HL-60/S4 (cell line): ENCODE results near the gene PDP2.

Experiments
- in situ Hi-C: fragments of 300-500 bp; cut with MboI; formaldehyde crosslinking; loops from 2 replicates; pipeline ENCODE4 v1.14.3; 2022; ENCODE audit warnings: low sequenced_read_pairs

The PDP2 gene

DNA sequence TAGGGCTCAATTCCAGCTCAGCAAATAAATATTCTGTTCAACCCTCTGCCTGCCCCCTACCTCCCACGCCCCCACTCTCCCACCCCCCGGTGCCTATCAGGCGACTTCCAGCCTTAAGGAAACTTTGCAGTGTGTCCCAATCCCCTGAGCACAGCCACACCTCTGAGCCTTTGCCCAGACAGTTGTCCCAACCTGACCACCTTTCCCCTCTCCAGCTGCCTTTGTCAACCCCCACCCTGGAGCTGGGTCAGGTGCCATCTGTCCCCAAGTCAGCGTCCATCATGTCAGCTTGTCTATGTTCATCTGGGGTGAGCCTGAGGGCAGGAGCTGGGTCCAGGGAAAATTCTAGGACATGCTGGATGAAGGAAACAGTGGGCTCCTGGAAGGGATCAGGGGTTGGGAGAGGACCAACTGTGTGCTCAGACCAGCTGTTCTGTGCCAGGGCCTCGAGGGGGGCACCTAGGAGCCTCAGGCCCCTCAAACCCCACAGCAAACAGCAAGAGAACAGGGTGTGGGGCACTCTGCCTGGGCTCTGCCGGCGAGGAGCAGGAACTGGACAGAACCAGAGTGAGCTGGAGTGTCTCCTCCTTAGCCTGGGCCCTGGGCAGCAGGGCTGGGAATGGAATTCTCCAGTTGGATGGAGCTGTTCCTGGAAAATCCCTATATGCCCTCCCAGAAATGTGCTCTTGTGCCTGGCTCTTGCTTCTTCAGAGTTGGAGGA, 20.6 kb downstream of the PDP2 start:
- in situ Hi-C loops, result no loop called here

DNA sequence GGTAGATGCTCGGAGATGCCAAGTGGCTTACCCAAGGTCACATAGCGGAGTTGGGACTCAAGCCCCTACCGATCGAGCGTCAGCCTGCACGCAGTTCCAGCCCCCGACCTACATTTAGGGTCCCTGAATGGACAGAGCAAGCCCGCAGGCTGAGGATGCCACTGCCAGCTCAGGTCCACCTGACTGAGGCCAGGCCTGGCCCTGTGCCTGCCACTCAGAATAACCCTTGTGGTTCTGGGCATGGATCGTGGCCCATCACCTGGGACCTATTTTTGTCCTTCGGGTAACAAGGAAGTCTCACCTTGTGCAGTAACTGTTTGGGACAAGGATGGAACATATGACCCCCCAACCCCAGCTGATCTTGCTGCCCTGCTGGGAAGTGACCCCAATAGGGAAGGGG, 21.3 kb downstream of the PDP2 start:
- in situ Hi-C loops, result no loop called here

DNA sequence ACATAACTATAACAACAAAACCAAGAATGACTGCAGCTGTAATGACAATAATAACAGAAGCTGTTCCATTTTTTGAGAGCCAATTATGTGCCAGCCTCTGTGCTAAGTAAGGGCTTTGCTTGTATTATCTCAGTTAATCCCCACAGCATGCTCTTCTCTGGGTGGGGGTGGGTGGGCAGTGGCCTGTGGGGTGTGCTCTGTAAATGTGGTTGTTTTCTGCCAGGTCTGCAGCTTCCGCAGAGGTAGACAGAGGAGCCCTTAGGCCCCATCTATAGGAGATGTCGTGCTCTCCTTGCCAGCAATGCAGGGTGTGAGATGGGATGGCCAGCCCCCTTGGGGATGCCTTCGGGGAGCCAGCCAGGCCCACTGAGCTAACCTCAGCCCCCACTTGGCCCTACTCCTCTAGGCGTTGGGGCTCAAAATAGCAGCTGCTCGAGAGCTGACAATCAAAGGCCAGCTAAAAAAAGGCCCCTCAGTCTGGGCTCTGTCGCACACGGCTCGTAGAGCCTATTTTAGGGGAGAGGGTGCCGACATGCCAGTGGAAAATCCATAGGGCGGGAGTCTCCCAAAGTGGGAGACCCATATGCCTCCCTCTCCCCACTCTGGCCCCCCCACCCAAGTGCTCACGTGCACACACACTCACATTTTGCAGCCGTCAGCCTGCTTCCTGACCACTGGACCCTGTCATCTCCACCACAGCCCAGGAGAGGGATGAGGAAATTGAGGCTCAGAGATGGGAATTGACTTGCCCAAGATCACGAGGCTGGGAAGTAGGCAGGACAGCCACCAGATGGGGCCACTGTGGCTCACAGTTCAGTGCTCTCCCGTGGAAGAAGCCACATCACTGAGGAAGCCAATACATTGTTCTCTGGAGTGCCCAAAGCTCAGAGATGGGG, 22.6 kb downstream of the PDP2 start:
- in situ Hi-C loops, result no loop called here

DNA sequence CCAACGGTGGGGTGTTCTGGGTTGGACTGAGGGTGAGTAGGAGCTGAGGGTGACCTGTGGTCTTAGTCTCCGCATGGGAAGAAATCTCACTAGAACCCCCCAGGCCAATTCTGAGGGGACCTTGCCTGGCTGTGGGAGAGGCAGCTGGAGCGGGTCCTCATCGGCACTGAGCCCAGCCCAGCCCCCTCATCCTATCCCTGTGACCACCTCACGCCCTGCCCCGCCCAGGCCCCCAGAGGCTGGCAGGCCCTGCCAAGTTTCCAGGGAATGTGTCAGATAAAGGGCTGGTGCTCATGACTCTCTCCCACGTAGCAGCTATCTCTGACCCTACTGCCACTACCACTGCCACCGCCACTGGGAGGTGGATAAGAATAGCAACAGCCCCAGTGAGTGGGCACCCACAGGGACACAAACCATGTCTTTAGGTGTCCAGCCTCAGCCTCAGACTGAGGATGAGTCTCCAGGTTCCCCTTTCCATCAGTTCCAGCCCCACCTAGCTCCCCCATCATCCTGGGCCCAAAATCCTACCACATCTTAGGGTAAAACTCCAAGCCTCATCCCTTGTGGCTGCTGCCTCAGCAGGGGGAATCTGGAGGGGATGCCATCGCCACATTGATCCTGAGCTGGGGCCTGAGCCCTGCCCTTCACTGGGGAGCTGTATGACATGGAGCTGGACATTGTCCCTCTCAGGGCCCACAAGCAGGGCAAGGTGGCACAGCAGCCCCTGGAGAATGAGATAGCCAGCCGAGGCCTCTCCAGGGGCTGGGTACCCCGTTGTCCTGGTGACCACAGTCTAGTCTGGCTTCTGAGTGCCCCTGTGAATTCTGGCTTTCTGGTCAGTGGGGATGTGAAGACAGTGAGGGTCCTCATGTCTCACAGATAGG, 23.5 kb downstream of the PDP2 start:
- in situ Hi-C loops, result no loop called here

DNA sequence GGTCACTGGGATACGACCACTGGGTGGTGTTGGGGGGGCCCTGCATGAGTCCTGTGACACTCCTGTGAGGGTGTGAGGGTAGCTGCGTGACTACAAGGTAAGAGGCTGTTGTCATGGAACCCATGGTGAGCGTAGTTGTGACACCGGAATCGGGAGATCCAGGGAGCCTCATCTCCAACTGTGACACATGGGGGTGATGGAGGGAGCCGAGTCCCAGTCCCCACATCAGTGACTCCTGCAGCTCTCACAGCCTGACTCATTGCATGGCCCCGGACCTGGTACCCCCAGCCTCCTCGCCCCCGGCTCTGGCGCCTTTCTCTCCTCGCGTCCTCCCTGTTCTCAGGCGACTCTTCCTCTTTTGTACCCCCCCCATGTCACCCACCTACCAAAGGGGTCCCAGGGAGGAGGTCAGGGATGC, 24.1 kb downstream of the PDP2 start:
- in situ Hi-C loops, result no loop called here

DNA sequence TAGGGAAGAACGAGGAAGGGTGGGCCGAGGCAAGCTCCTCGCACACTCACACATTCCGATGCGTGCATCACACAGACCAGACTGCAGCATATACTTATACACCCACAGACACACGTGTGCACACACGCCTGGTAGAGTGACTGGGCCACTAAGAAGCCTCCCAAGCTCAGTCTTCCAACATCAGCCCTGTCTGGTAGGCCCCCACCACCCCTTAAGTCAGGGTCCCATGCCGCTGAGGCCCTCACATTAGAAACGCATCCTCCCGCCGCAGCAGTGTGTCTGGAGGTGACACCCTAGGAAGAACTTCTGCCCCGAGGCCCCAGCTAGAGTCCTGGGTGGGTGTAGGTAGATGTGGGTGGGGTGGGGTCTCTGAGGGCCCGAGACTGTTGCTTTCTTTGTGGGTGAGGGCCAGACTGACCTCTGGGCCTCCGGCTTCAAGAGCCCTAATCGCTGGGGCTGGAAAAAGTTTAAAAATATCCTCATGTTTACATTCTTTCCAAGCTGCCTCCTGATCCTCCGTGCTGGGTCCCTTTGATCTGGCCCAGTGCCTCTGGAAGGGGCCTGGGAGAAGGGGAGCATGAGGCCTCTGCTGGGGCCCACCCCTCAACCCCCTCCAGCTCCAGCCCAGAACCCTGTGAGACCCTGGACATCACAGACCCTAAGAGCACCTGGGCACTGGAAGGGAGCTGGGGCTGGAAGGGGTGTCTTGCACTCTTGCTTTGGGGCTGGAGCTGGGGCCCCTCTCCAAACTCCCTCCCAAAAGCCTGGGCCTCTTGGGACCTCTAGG, 24.7 kb downstream of the PDP2 start:
- in situ Hi-C loops, result no loop called here

DNA sequence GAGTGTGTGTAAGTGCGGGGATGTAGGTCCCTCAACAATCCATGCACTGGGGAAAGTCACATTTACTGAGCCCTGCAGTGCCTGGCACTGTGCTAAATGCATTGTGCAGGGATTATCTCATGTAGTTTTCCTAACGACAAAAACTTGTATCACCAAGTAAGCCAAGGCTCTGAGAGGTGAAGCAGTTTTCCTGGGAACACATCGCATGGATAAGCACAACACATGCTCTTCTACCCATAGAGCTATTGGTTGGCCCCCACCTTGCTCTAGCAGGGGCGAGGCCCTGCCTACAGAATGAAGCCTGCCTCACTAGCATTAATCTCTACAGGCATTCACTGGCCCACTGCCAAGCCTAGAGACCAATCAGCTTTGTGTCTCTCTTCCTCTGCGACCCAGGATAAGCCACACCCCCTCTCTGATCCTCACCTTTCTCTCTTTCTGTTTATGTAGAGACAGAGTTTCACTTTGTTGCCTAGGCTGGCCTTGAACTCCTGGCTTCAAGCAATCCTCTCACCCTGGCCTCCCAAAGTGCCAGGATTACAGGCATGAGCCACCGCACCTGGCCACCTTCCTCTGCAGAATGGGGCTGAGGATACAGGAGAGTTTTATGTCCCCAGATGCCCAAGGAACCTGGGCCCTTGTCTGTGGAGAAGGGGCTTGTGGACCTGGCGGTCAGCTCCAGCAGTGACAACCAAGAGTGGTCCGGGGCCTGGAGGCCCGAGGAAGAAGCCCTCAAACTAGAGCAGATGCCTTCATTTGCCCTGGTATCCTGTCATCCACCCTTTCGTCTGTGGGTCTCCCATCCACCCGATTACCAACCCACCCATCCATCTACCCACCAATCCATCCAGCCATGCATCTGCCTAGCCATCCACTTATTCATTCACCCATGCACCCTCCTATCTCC, 25.6 kb downstream of the PDP2 start:
- in situ Hi-C loops, result no loop called here

DNA sequence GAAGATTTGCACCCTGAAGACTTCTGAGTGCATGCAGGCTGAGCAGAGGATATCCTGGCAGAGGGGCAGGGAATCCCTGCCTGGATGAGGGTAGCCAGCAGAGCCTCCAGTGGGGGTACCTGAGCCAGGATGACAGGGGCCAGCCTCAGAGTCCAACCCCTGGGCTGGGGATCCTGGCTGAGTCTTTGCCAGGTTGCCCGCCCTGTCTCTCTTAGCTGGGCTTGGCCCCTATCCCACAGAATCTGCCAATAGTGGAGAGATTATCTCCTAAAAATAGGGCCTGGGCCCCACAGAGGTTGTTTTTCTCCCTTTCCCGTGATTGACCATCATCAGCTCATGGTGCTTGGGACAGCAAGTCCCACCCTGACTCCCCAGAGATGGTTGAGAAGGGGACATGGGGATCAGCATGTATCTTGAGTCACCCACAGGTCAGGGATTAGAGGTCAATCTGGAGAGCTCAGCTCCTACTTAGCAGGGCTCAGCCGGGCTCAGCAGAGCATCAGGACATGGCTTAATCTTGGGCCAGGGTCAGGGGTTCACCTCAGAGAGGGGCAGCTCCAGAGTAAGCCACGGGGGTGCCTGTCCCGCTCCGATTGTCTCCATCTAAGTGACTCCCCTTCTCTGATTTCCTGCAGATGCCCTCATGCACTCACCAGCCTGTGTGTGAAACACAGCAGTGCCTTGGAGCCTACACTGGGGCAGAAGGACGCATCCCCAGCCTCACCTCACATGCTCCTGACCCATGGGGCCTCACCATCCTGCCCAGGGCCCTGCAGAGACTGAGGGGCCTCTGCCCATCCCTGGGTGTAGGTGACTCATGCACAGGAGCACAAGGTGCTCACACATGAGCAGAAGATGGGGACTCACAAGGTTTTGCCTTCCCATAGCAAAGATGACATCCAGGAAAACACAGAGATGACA, 26.9 kb downstream of the PDP2 start:
- in situ Hi-C loops, result no loop called here

DNA sequence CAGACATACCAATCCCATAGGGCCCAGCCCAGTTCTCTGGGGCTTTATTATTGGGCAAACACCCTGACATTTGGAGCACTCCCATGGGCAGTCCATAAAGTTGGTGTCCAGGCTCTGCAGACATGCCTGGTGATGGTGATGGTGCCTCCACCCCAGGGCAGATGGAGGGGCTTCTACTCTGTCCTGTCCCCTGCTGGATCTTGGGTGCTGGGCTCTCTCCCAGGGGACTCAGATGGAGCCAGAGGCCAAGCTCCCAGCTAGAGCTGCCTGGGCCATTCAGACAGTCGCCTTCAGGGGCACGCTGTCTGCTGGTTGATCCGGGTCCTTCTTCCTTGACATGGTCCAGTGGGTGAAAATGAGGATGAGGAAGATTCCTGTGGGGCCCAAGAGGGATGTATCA, 27.8 kb downstream of the PDP2 start:
- in situ Hi-C loops, result no loop called here

DNA sequence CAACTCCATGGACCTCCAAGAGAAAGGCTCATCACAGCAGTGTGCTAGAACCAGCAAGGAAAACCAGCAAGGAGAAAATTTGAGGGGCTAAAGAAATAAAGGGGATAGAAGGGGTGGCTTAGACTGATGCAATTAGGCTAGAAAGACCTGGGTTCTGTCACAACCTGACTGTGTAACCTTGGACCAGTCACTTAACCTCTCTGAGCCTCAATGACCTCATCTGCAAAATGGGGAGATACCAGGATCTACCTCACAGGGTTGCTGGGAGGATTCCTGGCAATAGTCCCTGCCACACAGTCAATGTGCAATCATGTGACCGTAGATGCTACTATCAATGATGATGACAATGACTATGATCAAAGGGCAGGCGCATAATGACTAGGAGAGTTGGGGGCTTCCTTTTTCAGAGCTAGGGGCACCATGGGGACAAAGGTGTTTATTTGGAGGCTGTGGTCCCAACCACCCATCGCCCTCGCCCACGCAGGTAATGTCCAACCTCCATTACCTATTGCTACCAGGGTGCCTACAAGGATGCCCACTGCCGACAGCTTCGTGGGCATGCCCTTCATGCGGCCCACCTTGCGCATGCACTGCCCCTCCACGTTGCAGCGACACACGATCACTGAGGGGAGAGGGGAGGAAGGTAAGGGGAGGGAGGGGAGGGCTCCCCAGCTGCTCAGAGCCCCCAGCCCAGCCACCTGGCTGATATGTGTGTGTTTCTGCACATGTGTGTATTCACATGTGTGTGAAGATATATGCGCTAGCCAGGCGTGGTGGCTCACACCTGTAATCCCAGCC, 28.6 kb downstream of the PDP2 start:
- in situ Hi-C loops, result no loop called here

DNA sequence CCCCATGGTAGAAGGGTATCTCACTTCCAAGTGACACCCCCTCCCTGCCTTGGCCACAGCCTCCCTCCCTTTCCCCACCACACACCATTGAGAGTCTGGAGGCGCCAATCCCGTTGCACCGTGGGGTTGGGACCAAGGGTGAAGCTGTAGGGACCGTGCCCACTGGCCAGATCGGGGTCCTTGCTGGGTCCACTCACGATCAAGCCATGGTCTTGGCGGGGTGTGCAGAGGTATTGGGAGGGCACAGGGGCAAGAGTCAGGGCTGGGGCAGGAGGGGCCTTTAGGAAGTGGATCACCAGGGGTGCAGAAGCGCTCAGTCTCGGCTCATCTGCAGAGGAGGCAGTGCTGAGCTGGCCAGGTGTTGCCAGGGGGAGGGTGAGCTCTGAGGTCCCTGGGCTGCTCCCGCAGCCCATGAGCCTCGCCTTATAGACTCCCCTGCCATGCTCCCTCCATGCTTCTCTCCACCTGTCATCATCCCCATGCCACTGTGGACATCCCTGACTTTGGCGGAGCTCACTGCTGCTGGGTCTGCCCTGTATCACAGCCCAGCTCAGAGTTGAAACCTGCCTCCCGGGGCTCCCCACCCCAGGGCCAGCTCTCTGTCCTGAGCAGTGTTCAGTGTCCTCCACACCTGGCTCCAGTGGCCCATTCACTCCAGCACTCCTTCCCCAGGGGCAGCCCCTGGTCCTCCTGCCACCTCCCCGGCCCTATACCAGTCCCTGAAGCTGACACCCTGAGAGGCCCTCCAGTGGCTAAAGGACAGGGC, 30.0 kb downstream of the PDP2 start:
- in situ Hi-C loops, result no loop called here

DNA sequence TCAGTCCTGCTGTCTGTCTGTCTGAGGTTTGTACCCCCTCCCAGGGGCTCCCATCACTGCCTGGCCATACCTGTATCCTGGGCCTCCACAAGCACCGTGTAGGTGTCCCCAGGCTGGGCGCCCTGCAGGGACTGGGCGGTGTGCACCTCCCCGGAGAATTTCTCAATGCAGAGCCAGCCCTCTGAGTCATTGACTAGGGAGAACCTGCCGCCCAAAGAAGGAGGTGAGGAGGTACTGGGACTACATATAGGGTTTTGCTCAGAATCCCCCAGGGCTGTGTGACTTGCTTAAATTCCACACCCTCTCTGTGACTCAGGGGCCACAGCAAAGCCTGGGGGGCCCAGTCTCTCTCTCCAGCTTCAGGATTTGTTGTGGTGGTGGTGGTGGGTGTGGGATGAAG, 30.8 kb downstream of the PDP2 start:
- in situ Hi-C loops, result no loop called here

DNA sequence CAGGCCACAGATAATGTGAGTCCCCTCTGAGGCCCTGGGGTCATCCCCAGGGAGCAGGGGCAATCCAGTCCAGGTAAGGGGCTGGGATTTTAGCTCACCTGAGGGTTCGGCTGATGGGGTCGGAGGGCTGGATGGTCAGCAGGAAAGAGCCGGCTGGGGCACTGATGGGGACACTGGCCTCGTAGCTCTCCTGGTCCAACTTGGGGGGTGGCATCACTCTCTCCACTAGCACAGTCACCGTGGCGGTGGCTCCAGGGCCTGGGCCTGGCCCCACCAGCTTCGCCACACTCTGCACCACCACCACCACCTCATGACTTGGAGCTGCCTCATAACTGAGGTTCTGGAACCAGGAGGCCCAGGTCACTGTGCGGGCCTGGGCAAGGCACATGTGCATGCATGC, 31.5 kb downstream of the PDP2 start:
- in situ Hi-C loops, result no loop called here

DNA sequence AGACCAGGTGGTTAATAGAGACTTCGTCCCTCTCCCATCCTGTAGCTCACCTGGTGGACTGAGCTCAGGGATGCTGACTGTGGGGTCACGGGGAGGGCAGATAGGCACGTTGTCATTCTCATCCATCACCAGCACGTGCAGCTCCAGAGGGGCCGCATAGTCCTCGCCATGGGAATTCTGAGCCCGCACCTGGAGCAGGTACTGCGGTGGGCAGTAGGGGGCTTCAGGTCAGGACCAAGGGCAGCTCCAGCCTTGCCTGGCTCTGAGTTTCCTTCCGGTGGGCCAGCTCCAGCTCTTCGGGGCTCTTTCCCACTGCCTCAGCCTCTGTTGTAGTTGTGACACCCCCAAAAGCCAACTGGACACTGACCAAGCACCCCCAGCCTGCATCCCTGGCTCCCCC, 32.8 kb downstream of the PDP2 start:
- in situ Hi-C loops, result no loop called here

DNA sequence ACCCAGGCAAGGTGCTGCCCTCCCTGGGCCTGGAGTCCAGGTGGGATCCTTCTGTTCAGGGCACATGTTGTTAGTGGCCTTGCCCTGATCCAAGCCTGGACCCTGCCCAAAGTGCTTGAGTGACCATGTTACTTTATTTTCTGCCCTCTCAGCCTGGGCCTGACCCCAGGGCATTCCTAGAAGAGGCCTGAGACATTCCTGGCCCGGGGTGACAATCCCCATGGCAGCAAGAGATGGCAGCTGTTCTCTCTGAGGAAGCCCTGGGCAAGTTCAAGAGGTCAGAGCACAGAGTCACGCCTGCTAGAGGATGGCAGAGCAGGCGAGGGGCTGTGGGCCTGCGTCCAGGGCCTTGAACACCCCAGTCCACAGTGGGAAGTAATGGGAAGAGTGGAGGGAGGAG, 33.4 kb downstream of the PDP2 start:
- in situ Hi-C loops, result no loop called here

DNA sequence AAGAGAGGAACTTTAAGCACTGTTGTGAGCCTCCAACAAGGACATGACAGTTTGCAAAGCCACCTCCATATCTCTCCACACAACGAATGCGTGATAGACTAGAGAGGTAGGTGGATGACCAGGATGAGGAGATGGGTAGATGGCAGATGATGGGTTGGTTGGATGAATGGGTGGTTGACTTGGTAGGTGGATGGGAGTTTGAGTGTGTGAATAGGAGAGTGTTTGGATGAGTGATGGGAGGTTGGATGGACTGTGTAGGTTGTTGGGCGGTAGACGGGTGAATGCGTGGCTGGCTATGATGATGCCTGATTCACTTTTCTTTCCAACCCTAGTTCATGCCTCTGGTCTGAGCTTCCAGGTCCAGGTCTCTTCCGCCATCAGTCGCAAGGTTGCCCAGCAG, 34.2 kb downstream of the PDP2 start:
- in situ Hi-C loops, result no loop called here

DNA sequence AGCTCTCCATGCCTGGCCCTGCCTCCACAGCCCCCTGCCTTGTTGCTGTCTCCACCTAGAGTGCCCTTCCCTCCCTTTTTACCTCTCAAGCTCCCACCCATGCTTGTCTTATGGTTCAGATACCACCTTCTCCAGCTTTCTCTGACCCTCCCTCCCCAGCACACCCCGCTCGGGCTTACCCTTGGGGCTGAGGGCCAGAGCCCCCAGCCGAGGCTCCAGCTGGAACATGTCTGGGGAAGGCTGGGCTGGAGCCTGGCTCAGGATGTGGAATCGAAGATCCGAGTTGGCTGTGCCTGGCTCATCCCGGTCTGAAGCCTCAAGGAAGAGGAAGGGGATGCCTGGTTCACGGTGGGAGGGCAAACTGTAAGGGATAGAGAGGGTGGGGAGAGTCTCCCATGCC, 34.7 kb downstream of the PDP2 start:
- in situ Hi-C loops, result no loop called here
